Chondrocyte (in vitro differentiated cells): ENCODE measurements around the gene LTB4R2. TPM values are rescaled to one million over a fixed set of nuclear protein-coding genes. Genes with fewer than 3 reads are reported as not detected.

ENCODE experiments used
- DNase-seq: peaks from one replicate; pipeline ENCODE4 v3.0.0; 2021; ENCODE audit warnings: mixed read lengths, low spot score
- H3K27ac Mint-ChIP-seq: one replicate; pipeline ENCODE4 v1.8.0; 2021; ENCODE audit warnings: mild to moderate bottlenecking, moderate library complexity, mixed read lengths; ENCODE audit not compliant: unreplicated experiment
- H3K27me3 Mint-ChIP-seq: 2 replicates; pipeline ENCODE4 v1.8.0; 2021; ENCODE audit warnings: low read depth, mixed read lengths
- H3K36me3 Mint-ChIP-seq: 2 replicates; pipeline ENCODE4 v1.8.0; 2021; ENCODE audit warnings: low read depth, mixed read lengths
- H3K4me1 Mint-ChIP-seq: 2 replicates; pipeline ENCODE4 v1.8.0; 2021; ENCODE audit warnings: low read depth, mild to moderate bottlenecking, mixed read lengths
- H3K4me3 Mint-ChIP-seq: one replicate; pipeline ENCODE4 v1.8.0; 2021; ENCODE audit warnings: mild to moderate bottlenecking, moderate library complexity, mixed read lengths; ENCODE audit not compliant: unreplicated experiment
- H3K9me3 Mint-ChIP-seq: 2 replicates; pipeline ENCODE4 v1.8.0; 2021; ENCODE audit warnings: low read depth, mixed read lengths
- CTCF ChIP-seq: fragments of 200-600 bp; sonication (generic); IDR thresholded peaks from 2 replicates; pipeline ENCODE4 v1.5.0; 2021; ENCODE audit warnings: antibody characterized with exemption, mild to moderate bottlenecking, moderate library complexity
- total RNA-seq: library from RNA; stranded (reverse); gene quantifications from 3 replicates; pipeline ENCODE4 v1.2.1, GENCODE V29; 2021

LTB4R2 gene
- total RNA-seq, 1 donor from 2014 or later = 9.1 TPM

- H3K4me1 Mint-ChIP-seq = peaks cover 16% of the 10 kb centered on the region
- H3K27me3 Mint-ChIP-seq = peaks cover 7% of the 10 kb centered on the region
- H3K4me3 Mint-ChIP-seq = no peak overlapping the region
- H3K27ac Mint-ChIP-seq = peak overlapping the region; percentile 83
- H3K9me3 Mint-ChIP-seq = no peaks in the 10 kb centered on the region
- no peak for TF ChIP-seq CTCF
- DNase-seq = no peak
- H3K36me3 Mint-ChIP-seq = no peaks in the 10 kb centered on the region
Observed at GRCh38 chr14:24321212-24321975, 11.5 kb downstream of the LTB4R2 start.

GRCh38 chr14:24322672-24323071 is 12.7 kb downstream of the LTB4R2 start:
- no peak for TF ChIP-seq CTCF
- peaks cover 10% of the 10 kb centered on the region for H3K4me1 Mint-ChIP-seq

GRCh38 chr14:24323341-24323740 is 13.4 kb downstream of the LTB4R2 start:
- H3K36me3 Mint-ChIP-seq = no peaks in the 10 kb centered on the region
- peak overlapping the region; percentile 45 for H3K27ac Mint-ChIP-seq
- TF ChIP-seq CTCF = no peak
- DNase-seq = no peak
- no peaks in the 10 kb centered on the region for H3K9me3 Mint-ChIP-seq
- H3K4me1 Mint-ChIP-seq = peaks cover 10% of the 10 kb centered on the region
- H3K4me3 Mint-ChIP-seq = no peak overlapping the region
- H3K27me3 Mint-ChIP-seq = peaks cover 7% of the 10 kb centered on the region

More at GRCh38 chr14:24322672-24323071, 12.7 kb downstream of the LTB4R2 start:
- DNase-seq = no peak
- Mint-ChIP-seq H3K27me3 (peaks cover 7% of the 10 kb centered on the region), H3K27ac (no peak overlapping the region), H3K9me3 (no peaks in the 10 kb centered on the region), H3K4me3 (no peak overlapping the region), H3K36me3 (no peaks in the 10 kb centered on the region)

- TF ChIP-seq CTCF = no peak
- H3K9me3 Mint-ChIP-seq = no peaks in the 10 kb centered on the region
- H3K36me3 Mint-ChIP-seq = no peaks in the 10 kb centered on the region
- peaks cover 6% of the 10 kb centered on the region for H3K27me3 Mint-ChIP-seq
- DNase-seq = no peak
- no peak overlapping the region for H3K4me3 Mint-ChIP-seq
- no peak overlapping the region for H3K27ac Mint-ChIP-seq
- H3K4me1 Mint-ChIP-seq = peaks cover 10% of the 10 kb centered on the region
Observed at GRCh38 chr14:24324024-24324423, 14.1 kb downstream of the LTB4R2 start.

- Mint-ChIP-seq H3K4me1 (peaks cover 10% of the 10 kb centered on the region), H3K9me3 (no peaks in the 10 kb centered on the region), H3K27me3 (no peaks in the 10 kb centered on the region), H3K36me3 (no peaks in the 10 kb centered on the region), H3K27ac (no peak overlapping the region), H3K4me3 (no peak overlapping the region)
- no peak for DNase-seq
- no peak for TF ChIP-seq CTCF
Observed at GRCh38 chr14:24325041-24325530, 15.1 kb downstream of the LTB4R2 start.
